ENCODE results near the gene GALNT17.
"Not testable (repeated sequence)": the region's sequence is repeated elsewhere in the genome, so short reads cannot be mapped to it uniquely, and the experiment has no call there.

The GALNT17 gene

GRCh38 chr7:71171476-71171875 is 39.5 kb downstream of the GALNT17 start:
- DNase-seq, result no peak

GRCh38 chr7:71173955-71174354 is 42.0 kb downstream of the GALNT17 start:
- DNase-seq, result no peak

GRCh38 chr7:71182438-71182935 is 50.5 kb downstream of the GALNT17 start:
- no peak for DNase-seq

- DNase-seq, result no peak
These were observed 52.2 kb downstream of the GALNT17 start for GRCh38 chr7:71184136-71184535.

- DNase-seq, result no peak
These were observed 52.7 kb downstream of the GALNT17 start for GRCh38 chr7:71184609-71185008.

GRCh38 chr7:71186535-71187057 is 54.7 kb downstream of the GALNT17 start:
- no peak for DNase-seq

- DNase-seq, result no peak
These were observed 59.8 kb downstream of the GALNT17 start for GRCh38 chr7:71191771-71192170.

GRCh38 chr7:71193099-71193810 is 61.3 kb downstream of the GALNT17 start:
- no peak for DNase-seq

- DNase-seq, result no peak
These were observed 66.4 kb downstream of the GALNT17 start for GRCh38 chr7:71198391-71198790.

GRCh38 chr7:71198887-71199286 is 66.9 kb downstream of the GALNT17 start:
- DNase-seq, result no peak

GRCh38 chr7:71206184-71206583 is 74.2 kb downstream of the GALNT17 start:
- DNase-seq, result no peak

- no peak for DNase-seq
These were observed 76.9 kb downstream of the GALNT17 start for GRCh38 chr7:71208881-71209280.

- DNase-seq, result not testable (repeated sequence)
These were observed 77.5 kb downstream of the GALNT17 start for GRCh38 chr7:71209484-71209883.

- no peak for DNase-seq
These were observed 78.3 kb downstream of the GALNT17 start for GRCh38 chr7:71210220-71210619.

- DNase-seq, result not testable (repeated sequence)
These were observed 80.5 kb downstream of the GALNT17 start for GRCh38 chr7:71212433-71212832.

GRCh38 chr7:71216211-71216610 is 84.3 kb downstream of the GALNT17 start:
- DNase-seq, result no peak

GRCh38 chr7:71220210-71220695 is 88.3 kb downstream of the GALNT17 start:
- DNase-seq, result no peak

- DNase-seq, result no peak
These were observed 89.1 kb downstream of the GALNT17 start for GRCh38 chr7:71221049-71221448.

GRCh38 chr7:71221549-71221948 is 89.6 kb downstream of the GALNT17 start:
- DNase-seq, result no peak

- DNase-seq, result no peak
These were observed 95.2 kb downstream of the GALNT17 start for GRCh38 chr7:71227126-71227525.

- DNase-seq, result no peak
These were observed 97.2 kb downstream of the GALNT17 start for GRCh38 chr7:71229148-71229547.

- no peak for DNase-seq
These were observed 97.8 kb downstream of the GALNT17 start for GRCh38 chr7:71229699-71230098.

- DNase-seq, result no peak
These were observed 103.3 kb downstream of the GALNT17 start for GRCh38 chr7:71235253-71235652.

GRCh38 chr7:71236230-71237105 is 104.5 kb downstream of the GALNT17 start:
- DNase-seq, result peak; percentile 27

Data from NCI-H1092 treated with DMSO at 0.1 percent for 48 hours (cell line).